Tibial nerve (tissue), 3 donors: ENCODE data around the gene RPA3.

ENCODE experiments used
- POLR2A ChIP-seq, 2 donors: fragments of 450-650 bp; IDR thresholded peaks; one replicate each; pipeline ENCODE4 v1.6.1; 2017; ENCODE audit warnings: antibody characterized with exemption in 2 of 2, mild to moderate bottlenecking in 2 of 2, moderate library complexity in 2 of 2
- TF ChIP-seq, protein P1 (sequence below), 5 experiments: fragments of 200-600 bp in 3 of 5; fragments of 450-650 bp in 2 of 5; sonication (generic) in 3 of 5; IDR thresholded peaks; one replicate each; pipeline ENCODE4 v1.5.1; 2016 to 2019; ENCODE audit warnings: antibody characterized with exemption in 5 of 5, mild to moderate bottlenecking in 3 of 5, moderate library complexity in 2 of 5

- TF ChIP-seq, protein P1, sequence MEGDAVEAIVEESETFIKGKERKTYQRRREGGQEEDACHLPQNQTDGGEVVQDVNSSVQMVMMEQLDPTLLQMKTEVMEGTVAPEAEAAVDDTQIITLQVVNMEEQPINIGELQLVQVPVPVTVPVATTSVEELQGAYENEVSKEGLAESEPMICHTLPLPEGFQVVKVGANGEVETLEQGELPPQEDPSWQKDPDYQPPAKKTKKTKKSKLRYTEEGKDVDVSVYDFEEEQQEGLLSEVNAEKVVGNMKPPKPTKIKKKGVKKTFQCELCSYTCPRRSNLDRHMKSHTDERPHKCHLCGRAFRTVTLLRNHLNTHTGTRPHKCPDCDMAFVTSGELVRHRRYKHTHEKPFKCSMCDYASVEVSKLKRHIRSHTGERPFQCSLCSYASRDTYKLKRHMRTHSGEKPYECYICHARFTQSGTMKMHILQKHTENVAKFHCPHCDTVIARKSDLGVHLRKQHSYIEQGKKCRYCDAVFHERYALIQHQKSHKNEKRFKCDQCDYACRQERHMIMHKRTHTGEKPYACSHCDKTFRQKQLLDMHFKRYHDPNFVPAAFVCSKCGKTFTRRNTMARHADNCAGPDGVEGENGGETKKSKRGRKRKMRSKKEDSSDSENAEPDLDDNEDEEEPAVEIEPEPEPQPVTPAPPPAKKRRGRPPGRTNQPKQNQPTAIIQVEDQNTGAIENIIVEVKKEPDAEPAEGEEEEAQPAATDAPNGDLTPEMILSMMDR (IDR thresholded peaks at IDR 0.05) = no peak
- no peak for TF ChIP-seq POLR2A (IDR thresholded peaks at IDR 0.05)
Measured at GRCh38 chr7:7670490-7670889, 47.9 kb downstream of the RPA3 start.
